Measurements from ENCODE around the gene SLC25A41.
"Not testable (repeated sequence)": the region's sequence is repeated elsewhere in the genome, so short reads cannot be mapped to it uniquely, and the experiment has no call there.

SLC25A41 gene

DNA sequence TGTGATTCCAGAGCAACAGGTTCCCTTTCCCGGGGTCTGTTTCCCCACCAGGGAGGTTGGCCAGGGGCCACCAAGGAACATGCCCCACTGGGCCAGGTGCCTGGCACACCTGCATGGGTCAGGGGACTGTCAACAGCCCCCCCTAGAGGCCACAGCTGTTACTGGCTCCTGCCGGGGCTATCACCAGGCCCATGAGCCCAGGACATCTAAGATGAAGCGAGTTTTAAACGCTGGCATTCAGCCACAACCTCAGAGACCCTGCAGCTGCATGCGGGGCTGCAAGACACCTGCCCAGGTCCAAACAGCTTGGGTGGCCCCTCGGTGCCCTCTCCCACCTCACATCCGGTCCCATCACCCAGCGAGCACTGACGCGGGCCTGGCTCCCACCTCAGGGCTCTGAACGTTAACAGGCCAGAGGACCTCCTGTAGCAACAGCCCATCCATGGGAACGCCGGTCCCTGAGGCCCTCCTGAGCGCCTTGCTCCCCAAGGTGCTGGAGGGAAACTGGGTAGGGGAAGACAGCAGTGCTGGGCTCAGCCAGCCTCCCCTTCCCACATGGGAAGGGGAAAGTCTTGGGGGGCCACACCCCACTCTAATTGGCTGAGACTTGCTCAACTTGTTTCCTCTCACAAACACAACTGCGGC lies 21.0 kb downstream of the SLC25A41 start:
- in situ Hi-C loops (cut with MboI; ENCODE audit: low sequenced_read_pairs): no loop called here

- in situ Hi-C loops (cut with MboI; ENCODE audit: low sequenced_read_pairs): no loop called here
Measured at GRCh38 chr19:6412061-6412446, 21.5 kb downstream of the SLC25A41 start.

DNA sequence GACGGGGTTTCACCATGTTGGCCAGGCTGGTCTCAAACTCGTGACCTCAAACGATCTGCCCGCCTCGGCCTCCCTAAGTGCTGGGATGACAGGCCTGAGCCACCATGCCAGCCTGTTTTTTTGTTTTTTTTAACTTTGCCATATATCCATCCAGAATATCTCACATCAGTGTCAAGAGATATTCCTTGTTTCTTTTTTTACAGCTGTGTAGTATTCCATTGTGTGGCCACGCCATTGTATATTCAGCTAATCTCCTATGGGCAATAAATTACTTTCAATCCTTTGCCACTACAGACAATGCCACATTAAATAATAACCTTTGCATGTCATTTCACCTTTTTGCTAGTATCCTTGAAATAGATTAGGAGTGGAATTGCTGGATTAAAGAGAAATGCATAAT lies 24.2 kb downstream of the SLC25A41 start:
- in situ Hi-C loops (cut with MboI; ENCODE audit: low sequenced_read_pairs): no loop called here

GRCh38 chr19:6406401-6406800 lies 27.2 kb downstream of the SLC25A41 start:
- in situ Hi-C loops (cut with MboI; ENCODE audit: low sequenced_read_pairs): no loop called here

GRCh38 chr19:6402837-6403608 lies 30.5 kb downstream of the SLC25A41 start:
- in situ Hi-C loops (cut with MboI; ENCODE audit: low sequenced_read_pairs): no loop called here

- in situ Hi-C loops (cut with MboI; ENCODE audit: low sequenced_read_pairs): no loop called here
Measured at GRCh38 chr19:6402058-6402457, 31.5 kb downstream of the SLC25A41 start.

DNA sequence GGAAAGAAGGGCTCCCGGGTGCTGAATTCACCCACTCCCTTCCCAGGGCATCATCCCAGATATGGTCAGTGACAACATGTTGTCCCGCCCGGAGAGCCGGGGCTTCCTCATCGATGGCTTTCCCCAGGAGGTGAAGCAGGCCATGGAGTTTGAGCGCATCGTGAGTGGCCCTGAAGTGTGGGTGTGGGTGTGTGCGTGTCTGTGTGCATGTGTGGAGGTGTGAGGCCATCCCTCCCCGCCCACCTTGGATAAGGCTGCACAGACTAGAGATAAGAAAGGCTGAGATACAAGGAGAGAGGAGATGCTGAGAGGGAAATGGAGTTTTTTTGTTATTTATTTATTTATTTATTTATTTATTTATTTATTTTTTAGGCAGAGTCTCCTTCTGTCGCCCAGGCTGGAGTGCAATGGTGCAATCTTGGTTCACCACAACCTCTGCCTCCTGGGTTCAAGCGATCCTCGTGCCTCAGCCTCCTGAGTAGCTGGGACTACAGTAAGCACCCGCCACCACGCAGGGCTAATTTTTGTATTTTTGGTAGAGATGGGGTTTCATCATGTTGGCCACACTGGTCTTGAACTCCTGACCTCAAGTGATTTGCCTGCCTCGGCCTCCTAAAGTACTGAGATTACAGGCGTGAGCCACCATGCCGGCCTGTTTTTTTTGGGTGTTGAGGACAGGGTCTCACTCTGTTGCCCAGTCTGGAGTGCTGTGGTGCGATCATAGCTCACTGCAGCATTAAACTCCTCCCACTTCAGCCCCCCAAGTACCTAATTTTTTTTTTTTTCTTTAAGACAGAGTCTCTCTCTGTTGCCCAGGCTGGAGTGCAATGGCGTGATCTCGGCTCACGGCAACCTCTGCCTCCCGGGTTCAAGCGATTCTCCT lies 33.3 kb downstream of the SLC25A41 start:
- in situ Hi-C loops (cut with MboI; ENCODE audit: low sequenced_read_pairs): not testable (repeated sequence)

GRCh38 chr19:6396305-6396704 lies 37.3 kb downstream of the SLC25A41 start:
- in situ Hi-C loops (cut with MboI; ENCODE audit: low sequenced_read_pairs): no loop called here

DNA sequence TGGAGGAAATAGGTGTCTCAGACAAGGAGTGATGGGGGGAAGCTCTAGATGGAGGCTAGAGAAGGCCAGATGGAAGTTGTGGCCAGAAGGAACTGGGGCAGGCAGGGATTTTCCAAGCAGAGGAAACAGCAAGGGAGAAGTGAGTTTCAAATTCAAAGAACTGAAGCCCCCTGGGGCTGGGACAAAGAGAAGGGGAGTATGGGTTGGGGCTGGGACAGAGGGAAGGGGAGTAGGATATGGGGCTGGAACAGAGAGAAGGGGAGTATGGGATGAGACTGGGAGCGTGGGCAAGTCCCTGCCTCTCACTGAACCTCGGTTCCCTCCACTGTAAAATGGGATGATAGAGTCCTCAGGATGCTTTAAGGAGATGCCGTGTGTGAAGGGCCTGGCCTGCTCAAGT lies 38.7 kb downstream of the SLC25A41 start:
- in situ Hi-C loops (cut with MboI; ENCODE audit: low sequenced_read_pairs): no loop called here

DNA sequence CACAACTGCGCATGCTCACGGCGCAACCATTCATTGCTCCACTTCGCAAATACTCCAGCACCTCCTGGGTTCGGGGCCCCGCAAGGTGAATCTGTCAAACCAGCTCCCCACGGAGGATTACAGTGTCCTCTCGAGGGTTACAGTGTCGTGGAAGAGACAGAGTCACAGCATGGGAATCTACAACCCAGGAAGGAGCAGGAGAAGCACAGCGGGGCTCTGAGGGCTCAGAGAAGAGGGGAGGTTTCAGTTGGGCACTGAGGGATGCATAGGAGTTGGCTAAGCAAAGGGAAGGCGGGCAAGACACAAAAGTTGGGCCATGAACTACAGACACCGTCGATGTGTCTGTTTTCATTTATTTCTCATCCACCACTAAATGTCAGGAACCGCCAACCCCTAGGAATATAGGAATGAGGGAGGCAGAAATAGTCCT lies 39.6 kb downstream of the SLC25A41 start:
- in situ Hi-C loops (cut with MboI; ENCODE audit: low sequenced_read_pairs): no loop called here

GRCh38 chr19:6393074-6393982 lies 40.2 kb downstream of the SLC25A41 start, which contains the start of gene GTF2F1:
TSS of gene GTF2F1 (minus strand) at chr19:6393164. CDS start at chr19:6392995, 169 bp downstream.
- in situ Hi-C loops (cut with MboI; ENCODE audit: low sequenced_read_pairs): no loop called here

DNA sequence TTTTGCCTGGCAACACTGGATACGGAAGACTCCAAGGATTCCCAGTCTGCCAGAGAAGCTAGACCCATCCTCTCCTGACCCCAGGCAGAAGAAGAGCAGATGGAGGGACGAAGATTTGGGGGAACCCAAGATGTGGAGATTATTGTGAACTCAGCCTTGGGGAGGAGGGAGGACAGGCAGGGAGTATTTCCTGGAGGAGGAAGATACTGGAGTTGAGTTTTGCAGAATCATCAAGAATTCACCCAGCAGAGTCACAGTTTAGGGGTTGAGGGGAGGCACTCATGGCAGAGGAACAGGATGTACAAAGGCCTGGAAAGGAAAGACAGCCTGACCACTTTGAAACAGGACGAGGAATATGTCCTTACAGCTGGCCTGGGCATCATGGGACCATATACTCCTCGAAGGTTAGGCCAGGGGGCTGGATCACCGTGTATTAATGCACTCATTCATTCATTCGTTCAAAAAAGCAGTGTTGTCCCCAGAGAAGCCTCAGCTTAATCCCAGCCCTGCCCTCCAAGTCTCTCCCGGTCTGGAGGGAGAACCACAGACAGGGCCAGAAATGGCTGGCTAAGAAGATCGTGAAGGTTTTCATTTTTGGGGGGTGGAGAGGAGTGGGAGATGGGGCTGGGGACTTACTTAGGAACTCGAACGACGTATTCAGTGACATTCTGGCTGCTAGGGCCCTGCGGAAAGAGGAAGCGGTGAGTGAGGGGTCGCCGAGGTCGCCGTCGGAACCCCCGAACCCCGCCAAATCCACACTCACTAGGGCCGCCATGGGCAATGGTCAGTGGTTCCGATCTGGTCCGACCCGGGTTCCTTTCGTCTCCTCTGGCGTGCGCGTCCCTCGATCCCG lies 41.1 kb downstream of the SLC25A41 start:
- in situ Hi-C loops (cut with MboI; ENCODE audit: low sequenced_read_pairs): no loop called here

GRCh38 chr19:6387372-6387771 lies 46.2 kb downstream of the SLC25A41 start:
- in situ Hi-C loops (cut with MboI; ENCODE audit: low sequenced_read_pairs): no loop called here

GRCh38 chr19:6384381-6384780 lies 49.2 kb downstream of the SLC25A41 start:
- in situ Hi-C loops (cut with MboI; ENCODE audit: low sequenced_read_pairs): no loop called here

DNA sequence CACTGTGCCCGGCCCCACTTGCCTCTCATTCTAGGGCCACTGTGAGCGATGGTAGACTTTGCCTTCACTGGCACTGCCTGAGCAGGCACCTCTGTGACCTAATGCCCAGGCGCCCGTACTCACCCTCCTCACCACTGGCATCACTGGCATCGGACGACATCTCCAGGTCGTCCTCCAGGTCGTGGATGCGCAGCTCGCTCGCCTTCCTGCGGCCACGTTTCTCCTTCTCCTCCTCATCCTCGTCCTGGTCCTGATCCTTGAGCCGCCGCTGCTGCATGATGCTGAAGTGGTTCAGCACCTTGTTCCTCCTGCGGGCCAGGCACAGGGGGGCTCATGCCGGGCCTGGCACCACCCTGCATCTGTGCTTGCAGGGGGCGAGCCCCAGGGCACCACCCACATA lies 50.4 kb downstream of the SLC25A41 start:
- in situ Hi-C loops (cut with MboI; ENCODE audit: low sequenced_read_pairs): no loop called here

GRCh38 chr19:6381030-6381750 lies 52.4 kb downstream of the SLC25A41 start:
- in situ Hi-C loops (cut with MboI; ENCODE audit: low sequenced_read_pairs): no loop called here

GRCh38 chr19:6379744-6380143 lies 53.8 kb downstream of the SLC25A41 start:
- in situ Hi-C loops (cut with MboI; ENCODE audit: low sequenced_read_pairs): no loop called here

DNA sequence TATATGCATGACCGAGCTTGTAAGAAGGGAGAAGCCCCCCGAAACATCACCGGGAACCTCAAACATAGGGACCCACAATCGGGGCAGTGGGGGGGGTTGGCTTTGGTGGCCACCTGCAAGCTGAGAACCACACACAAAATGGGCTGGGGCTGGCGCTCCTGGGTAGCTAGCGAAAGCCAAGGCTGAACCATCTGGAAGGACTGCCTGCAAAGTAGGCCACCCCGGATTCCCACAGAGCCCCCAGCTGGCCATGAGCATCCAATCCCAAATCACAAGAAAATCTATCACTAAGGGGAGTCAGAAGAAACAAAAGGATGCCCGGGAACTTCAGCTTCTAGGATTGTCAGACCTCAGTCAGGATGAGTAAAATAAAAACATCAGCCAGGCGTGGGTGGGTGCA lies 55.1 kb downstream of the SLC25A41 start:
- in situ Hi-C loops (cut with MboI; ENCODE audit: low sequenced_read_pairs): no loop called here

DNA sequence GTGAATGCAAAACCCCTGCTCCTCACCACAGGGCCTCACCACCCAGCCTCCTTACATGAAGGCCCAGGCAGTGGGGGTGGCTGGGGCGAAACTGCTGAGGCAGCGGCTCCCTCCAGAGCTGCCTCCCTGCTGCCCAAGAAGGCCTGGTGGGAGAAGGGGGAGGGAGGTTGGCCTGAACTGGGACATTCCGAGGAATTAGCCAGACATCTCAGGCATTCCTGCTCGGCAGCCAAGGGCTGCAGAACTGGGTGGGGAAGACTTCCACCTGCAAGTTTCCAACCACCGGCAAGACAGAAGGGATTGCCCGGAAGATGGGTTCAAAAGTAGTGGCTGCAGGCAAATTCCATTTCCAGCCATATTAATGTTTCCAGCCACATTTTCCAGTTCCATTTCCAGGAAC lies 55.5 kb downstream of the SLC25A41 start:
- in situ Hi-C loops (cut with MboI; ENCODE audit: low sequenced_read_pairs): no loop called here

All from HL-60/S4 treated with phorbol 12-myristate 13-acetate at 8.2 ng/mL for 4 days and 3 days (cell line).